ENCODE data around the gene ARHGAP15. TPM values are rescaled to one million over a fixed set of nuclear protein-coding genes. Genes with fewer than 3 reads are reported as not detected.

Gene ARHGAP15
- total RNA-seq, 1 donor from 2014 or later, result not detected

GRCh38 chr2:143604566-143604959 is 475.3 kb downstream of the ARHGAP15 start:
- H3K4me3 Mint-ChIP-seq (ENCODE audit: unreplicated experiment), result no peak overlapping the region
- Histone ChIP-seq H3K4me1 (ENCODE audit: insufficient read depth, low read length) (no peaks in the 10 kb centered on the region), H3K36me3 (ENCODE audit: insufficient read depth, low read length) (no peaks in the 10 kb centered on the region), H3K79me2 (ENCODE audit: insufficient read depth, low read length) (no peaks in the 10 kb centered on the region), H3K4me2 (ENCODE audit: low read length) (no peak overlapping the region), H2AFZ (ENCODE audit: low read depth, low read length) (no peak overlapping the region), H4K20me1 (ENCODE audit: insufficient read depth, low read length) (no peaks in the 10 kb centered on the region), H3K4me3 (ENCODE audit: insufficient read depth, low read depth, low read length) (no peak overlapping the region), H3K27ac (ENCODE audit: low read depth, low read length) (no peak overlapping the region), H3K27me3 (ENCODE audit: insufficient read depth, low read length) (no peaks in the 10 kb centered on the region), H3K9me3 (ENCODE audit: insufficient read depth, low read depth, low read length) (no peaks in the 10 kb centered on the region), H3K9ac (ENCODE audit: low read length) (no peak overlapping the region)
- peaks cover 12% of the 10 kb centered on the region for H3K4me1 Mint-ChIP-seq (ENCODE audit: low read depth, unreplicated experiment)
- H3K36me3 Mint-ChIP-seq (ENCODE audit: low read depth, unreplicated experiment), result no peaks in the 10 kb centered on the region
- H3K27ac Mint-ChIP-seq (ENCODE audit: unreplicated experiment), result no peak overlapping the region
- FAIRE-seq (no peak), DNase-seq (ENCODE audit: low read depth) (no peak)
- TF ChIP-seq EZH2 (IDR thresholded peaks at IDR 0.05; ENCODE audit: insufficient read depth, low read length), result no peak
- TF ChIP-seq, protein P1, sequence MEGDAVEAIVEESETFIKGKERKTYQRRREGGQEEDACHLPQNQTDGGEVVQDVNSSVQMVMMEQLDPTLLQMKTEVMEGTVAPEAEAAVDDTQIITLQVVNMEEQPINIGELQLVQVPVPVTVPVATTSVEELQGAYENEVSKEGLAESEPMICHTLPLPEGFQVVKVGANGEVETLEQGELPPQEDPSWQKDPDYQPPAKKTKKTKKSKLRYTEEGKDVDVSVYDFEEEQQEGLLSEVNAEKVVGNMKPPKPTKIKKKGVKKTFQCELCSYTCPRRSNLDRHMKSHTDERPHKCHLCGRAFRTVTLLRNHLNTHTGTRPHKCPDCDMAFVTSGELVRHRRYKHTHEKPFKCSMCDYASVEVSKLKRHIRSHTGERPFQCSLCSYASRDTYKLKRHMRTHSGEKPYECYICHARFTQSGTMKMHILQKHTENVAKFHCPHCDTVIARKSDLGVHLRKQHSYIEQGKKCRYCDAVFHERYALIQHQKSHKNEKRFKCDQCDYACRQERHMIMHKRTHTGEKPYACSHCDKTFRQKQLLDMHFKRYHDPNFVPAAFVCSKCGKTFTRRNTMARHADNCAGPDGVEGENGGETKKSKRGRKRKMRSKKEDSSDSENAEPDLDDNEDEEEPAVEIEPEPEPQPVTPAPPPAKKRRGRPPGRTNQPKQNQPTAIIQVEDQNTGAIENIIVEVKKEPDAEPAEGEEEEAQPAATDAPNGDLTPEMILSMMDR (IDR thresholded peaks at IDR 0.05; ENCODE audit: insufficient read depth, low read depth, low read length), result no peak
- no peaks in the 10 kb centered on the region for H3K9me3 Mint-ChIP-seq (ENCODE audit: unreplicated experiment)
- no peaks in the 10 kb centered on the region for H3K27me3 Mint-ChIP-seq (ENCODE audit: low read depth, unreplicated experiment)

DNA sequence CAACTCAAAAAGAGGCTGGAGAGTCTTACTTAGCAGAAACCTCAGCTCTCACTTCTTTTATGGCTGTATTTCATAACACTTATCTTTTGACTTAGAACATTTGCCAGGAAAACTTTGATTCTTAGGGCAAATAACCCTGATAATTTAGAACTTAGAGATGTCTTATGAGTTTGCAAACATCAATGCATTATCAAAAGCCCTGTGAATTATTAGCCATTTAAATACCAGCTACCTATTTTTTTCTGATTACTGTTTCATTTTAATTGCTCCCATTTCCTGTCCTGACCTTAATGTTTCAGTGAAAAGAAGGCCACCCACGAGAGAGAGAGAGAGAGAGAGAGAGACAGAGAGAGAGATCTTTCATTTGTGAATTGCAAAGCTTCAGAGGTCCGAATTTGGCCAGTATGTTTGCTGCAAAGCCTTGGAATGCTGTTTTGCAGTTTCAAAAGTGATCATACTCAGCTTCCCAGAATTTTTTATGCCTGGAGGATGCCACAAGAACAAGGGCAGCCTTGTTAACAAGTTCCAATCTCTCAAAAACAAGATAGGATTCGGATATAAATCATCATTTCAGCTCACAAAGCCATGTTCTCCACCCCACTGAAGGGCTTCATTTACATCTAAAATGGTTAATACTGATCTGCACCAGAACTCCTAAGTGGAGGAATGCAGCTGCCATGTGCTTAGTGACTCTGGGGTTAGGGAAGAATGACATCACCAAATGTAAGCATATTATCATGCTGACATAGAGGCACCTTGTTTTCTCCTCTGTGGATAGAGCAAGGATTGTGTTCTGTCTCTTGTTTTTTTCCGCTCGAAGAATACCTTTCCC is 478.2 kb downstream of the ARHGAP15 start:
- no peak for FAIRE-seq
- Histone ChIP-seq H4K20me1 (ENCODE audit: insufficient read depth, low read length) (no peaks in the 10 kb centered on the region), H3K36me3 (ENCODE audit: insufficient read depth, low read length) (no peaks in the 10 kb centered on the region), H3K9ac (ENCODE audit: low read length) (no peak overlapping the region), H3K27ac (ENCODE audit: low read depth, low read length) (no peak overlapping the region), H2AFZ (ENCODE audit: low read depth, low read length) (peak overlapping the region; percentile 28), H3K4me2 (ENCODE audit: low read length) (no peak overlapping the region), H3K4me1 (ENCODE audit: insufficient read depth, low read length) (no peaks in the 10 kb centered on the region), H3K79me2 (ENCODE audit: insufficient read depth, low read length) (no peaks in the 10 kb centered on the region), H3K9me3 (ENCODE audit: insufficient read depth, low read depth, low read length) (no peaks in the 10 kb centered on the region), H3K4me3 (ENCODE audit: insufficient read depth, low read depth, low read length) (no peak overlapping the region), H3K27me3 (ENCODE audit: insufficient read depth, low read length) (no peaks in the 10 kb centered on the region)
- Mint-ChIP-seq H3K4me3 (ENCODE audit: unreplicated experiment) (no peak overlapping the region), H3K27ac (ENCODE audit: unreplicated experiment) (peak overlapping the region; percentile 66), H3K9me3 (ENCODE audit: unreplicated experiment) (no peaks in the 10 kb centered on the region), H3K36me3 (ENCODE audit: low read depth, unreplicated experiment) (no peaks in the 10 kb centered on the region), H3K4me1 (ENCODE audit: low read depth, unreplicated experiment) (peaks cover 12% of the 10 kb centered on the region), H3K27me3 (ENCODE audit: low read depth, unreplicated experiment) (no peaks in the 10 kb centered on the region)
- TF ChIP-seq, protein P1 (IDR thresholded peaks at IDR 0.05; ENCODE audit: insufficient read depth, low read depth, low read length), result no peak
- no peak for TF ChIP-seq EZH2 (IDR thresholded peaks at IDR 0.05; ENCODE audit: insufficient read depth, low read length)
- peak; percentile 43 for DNase-seq (ENCODE audit: low read depth)

DNA sequence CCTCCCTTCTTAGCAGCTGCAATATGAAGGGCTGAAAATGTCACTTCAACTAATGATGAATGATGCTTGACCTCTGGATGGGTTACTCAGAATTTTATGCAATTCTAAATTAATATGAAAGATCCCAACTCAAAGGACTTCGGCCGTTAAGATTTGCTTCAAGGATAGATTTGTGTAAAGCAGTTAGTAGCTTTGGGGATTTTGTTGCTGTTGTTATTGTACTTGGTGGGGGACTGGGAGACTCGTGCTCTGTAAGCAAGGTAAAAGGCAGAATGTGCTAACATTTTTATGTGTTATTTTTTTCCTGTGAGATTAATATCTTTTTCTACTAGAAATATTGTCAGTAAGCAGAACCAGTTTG is 478.8 kb downstream of the ARHGAP15 start:
- no peak overlapping the region for H3K4me3 ChIP-seq (ENCODE audit: insufficient read depth, low read depth, low read length)
- no peak overlapping the region for H3K9ac ChIP-seq (ENCODE audit: low read length)
- TF ChIP-seq, protein P1 (IDR thresholded peaks at IDR 0.05; ENCODE audit: insufficient read depth, low read depth, low read length), result no peak
- H3K9me3 Mint-ChIP-seq (ENCODE audit: unreplicated experiment), result no peaks in the 10 kb centered on the region
- no peaks in the 10 kb centered on the region for H3K4me1 ChIP-seq (ENCODE audit: insufficient read depth, low read length)
- peaks cover 12% of the 10 kb centered on the region for H3K4me1 Mint-ChIP-seq (ENCODE audit: low read depth, unreplicated experiment)
- no peaks in the 10 kb centered on the region for H3K79me2 ChIP-seq (ENCODE audit: insufficient read depth, low read length)
- no peaks in the 10 kb centered on the region for H3K9me3 ChIP-seq (ENCODE audit: insufficient read depth, low read depth, low read length)
- no peak overlapping the region for H3K27ac ChIP-seq (ENCODE audit: low read depth, low read length)
- DNase-seq (ENCODE audit: low read depth) (no peak), FAIRE-seq (no peak)
- no peaks in the 10 kb centered on the region for H3K27me3 ChIP-seq (ENCODE audit: insufficient read depth, low read length)
- H3K4me3 Mint-ChIP-seq (ENCODE audit: unreplicated experiment), result no peak overlapping the region
- no peaks in the 10 kb centered on the region for H4K20me1 ChIP-seq (ENCODE audit: insufficient read depth, low read length)
- H2AFZ ChIP-seq (ENCODE audit: low read depth, low read length), result no peak overlapping the region
- H3K4me2 ChIP-seq (ENCODE audit: low read length), result no peak overlapping the region
- H3K36me3 Mint-ChIP-seq (ENCODE audit: low read depth, unreplicated experiment), result no peaks in the 10 kb centered on the region
- no peaks in the 10 kb centered on the region for H3K36me3 ChIP-seq (ENCODE audit: insufficient read depth, low read length)
- H3K27ac Mint-ChIP-seq (ENCODE audit: unreplicated experiment), result peak overlapping the region; percentile 66
- H3K27me3 Mint-ChIP-seq (ENCODE audit: low read depth, unreplicated experiment), result no peaks in the 10 kb centered on the region
